Measurements from ENCODE around the gene THSD7B.

The THSD7B gene

DNA sequence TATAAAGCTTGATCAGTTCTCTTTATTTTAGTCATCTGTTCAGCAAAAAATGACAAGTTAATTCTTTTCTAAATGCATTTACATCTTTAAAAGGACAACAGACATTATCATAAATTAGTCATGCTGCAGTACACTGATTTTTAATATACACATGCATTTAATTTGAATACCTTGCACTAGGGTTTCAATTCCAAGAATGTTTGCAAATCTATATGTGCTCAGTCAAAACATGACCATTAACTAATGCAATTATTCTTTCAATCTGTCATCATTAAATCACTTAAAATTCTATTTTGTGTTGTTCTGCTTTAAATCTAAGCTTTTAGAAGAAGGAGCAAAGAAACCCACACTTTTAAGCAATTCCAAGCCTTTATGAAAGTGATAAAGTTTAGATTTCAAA, 342.6 kb downstream of the THSD7B start:
- H3K27ac ChIP-seq, result no peak overlapping the region
- TF ChIP-seq CTCF (conservative IDR thresholded peaks at IDR 0.05), result no peak

DNA sequence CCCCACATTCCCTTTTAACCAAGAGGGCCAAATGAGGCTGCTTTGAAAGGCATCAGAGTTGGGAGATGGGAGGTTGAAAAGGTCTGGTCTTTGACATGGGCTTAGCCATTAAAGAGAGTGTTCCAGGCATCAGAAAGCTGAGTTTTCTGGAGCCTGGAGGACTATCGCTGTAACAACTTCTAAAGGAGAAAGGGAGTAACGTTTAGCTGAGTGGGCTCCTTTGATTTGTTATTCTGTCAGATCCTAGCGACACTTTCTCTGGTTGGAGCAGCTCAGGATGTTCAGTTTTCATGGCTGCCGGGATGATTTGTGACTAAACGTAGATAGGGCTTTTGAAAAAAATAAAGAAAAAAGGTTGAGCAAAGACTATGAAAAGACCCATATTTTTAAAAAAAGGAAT, 346.6 kb downstream of the THSD7B start:
- TF ChIP-seq CTCF (conservative IDR thresholded peaks at IDR 0.05), result no peak

DNA sequence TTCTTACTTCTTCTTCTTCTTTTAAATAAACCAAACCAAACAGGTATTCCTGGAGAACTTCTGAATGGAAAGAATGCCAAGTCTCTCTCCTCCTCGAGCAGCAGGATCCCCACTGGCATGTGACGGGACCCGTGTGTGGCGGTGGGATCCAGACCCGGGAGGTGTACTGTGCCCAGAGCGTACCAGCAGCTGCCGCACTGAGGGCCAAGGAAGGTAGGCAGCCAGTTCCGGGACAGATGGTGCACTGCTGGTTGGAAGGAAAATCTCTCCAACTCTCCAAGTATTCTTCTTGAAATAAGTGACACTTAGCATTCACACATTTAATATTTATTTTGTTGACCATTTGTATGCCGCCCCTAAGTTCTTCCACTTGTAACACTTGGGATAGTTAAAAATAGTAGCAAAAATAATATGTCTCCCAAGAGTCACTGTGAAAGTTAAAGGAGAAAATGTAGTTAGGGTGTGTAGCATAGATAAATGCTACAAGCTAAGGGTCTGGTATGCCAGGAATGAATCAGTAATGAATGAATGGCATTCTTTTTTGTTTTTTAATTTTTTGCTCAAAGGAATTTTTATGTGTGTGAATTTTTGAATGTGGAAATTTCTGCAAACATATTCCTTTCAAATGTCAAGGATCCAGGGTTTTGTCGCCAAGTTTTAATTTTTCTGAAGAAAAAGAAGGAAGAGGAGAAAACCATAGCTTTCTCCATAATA, 349.9 kb downstream of the THSD7B start:
- TF ChIP-seq CTCF (conservative IDR thresholded peaks at IDR 0.05), result no peak

More for the DNA sequence above, 346.6 kb downstream of the THSD7B start:
- no peak overlapping the region for H3K27ac ChIP-seq

GRCh38 chr2:137115795-137116089, 350.4 kb downstream of the THSD7B start:
- TF ChIP-seq CTCF (conservative IDR thresholded peaks at IDR 0.05), result no peak
- no peak overlapping the region for H3K27ac ChIP-seq

More for the DNA sequence above, 349.9 kb downstream of the THSD7B start:
- no peak overlapping the region for H3K27ac ChIP-seq

DNA sequence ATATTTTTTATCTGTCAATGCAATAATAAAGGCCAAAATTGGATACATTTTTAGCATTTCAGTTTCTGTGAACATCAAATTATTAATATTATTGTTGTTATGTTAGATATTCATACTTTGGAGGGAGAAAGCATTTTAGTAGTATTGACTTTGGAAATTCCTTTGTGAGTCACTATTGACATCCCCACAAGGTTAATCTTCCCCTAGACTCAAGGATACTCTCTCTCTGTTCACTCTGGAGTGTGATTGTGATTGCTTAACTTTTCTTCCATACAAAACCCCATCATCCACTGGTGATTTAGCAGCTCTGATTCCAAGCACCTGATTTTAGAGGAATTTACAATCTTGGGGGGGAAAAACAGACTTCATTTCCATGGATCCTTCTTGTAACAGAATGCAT, 352.0 kb downstream of the THSD7B start:
- H3K27ac ChIP-seq, result no peak overlapping the region
- TF ChIP-seq CTCF (conservative IDR thresholded peaks at IDR 0.05), result no peak

DNA sequence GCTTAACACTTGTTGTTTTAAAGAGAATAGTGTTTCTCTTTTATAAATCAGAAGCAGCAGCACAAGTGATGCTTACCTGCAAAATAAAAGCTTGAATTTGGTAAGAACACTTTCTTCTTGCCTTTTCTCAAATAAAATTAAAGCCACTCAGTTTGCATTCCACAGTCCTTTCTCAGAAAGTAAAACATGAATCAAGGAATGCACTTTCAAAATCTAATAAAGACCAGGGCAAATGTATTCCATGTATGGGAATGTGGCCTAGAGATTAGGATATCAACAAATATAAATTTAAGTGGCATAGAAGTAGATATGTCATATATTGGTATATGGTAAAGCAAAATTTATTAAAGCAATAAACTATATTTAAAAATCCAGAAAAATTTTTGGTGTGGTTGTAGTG, 352.8 kb downstream of the THSD7B start:
- H3K27ac ChIP-seq, result no peak overlapping the region
- no peak for TF ChIP-seq CTCF (conservative IDR thresholded peaks at IDR 0.05)

DNA sequence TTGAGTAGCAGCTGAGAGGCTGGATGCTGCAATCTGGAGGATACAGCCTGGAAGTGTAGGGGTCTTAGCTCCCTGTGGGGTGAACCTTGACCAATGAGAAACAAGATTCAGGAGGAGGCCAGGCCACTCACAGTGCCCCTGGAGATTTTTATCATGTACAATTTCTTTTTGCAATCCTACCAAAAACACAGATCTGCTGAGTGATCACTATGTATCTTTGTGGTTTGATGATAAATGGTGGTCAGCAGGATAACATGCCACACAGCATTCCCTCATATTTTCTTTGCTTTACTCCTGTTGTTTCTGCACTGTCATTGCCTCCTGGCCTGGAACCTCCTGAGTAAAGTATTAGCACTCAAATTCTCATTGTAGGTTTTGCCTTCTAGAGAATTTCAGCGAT, 357.9 kb downstream of the THSD7B start:
- no peak overlapping the region for H3K27ac ChIP-seq
- TF ChIP-seq CTCF (conservative IDR thresholded peaks at IDR 0.05), result no peak
